CD4-positive, alpha-beta T cell treated with Interleukin-2 at 100 ng/mL for 4 hours (primary cell): ENCODE data around the gene HBM.

Experiments
- DNase-seq: peaks from one replicate; pipeline ENCODE4 v3.0.0-alpha.2; 2020; ENCODE audit warnings: low spot score

The HBM gene, protein sequence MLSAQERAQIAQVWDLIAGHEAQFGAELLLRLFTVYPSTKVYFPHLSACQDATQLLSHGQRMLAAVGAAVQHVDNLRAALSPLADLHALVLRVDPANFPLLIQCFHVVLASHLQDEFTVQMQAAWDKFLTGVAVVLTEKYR

DNA sequence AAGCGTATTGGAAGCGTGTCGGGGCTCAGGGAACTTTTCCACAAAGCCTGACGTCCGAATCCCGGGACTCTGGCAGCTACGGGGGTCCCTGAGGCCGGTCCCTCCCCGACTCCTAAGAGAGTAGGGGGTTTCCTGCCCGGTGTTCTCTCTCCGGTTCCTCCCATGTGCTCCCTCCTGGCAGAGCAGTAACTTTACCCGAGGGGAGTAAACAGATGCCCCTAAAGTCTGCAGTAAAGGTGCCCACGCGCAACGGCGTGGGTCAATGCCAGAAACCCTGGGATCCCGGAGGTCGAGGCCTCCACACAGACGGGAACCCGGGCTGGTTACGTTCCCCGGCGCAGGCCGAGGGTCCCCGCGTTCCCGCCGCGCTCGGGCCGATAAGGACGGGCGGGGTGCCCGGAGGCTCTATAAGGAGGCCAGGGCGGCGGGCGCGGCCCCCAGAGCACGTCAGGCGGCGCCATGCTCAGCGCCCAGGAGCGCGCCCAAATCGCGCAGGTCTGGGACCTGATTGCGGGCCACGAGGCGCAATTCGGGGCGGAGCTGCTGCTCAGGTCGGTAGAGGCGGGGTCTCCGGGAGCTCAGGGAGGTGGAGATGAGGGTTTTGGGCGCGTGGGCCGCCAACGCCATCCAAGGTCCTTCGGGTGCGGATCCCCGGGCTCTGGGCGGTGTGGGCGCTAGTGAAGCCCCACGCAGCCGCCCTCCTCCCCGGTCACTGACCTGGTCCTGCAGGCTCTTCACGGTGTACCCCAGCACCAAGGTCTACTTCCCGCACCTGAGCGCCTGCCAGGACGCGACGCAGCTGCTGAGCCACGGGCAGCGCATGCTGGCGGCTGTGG, at the start of gene HBM:
Gene HBM (plus strand): TSS at position 440 of the 836 bp plus-strand sequence. CDS start 20 bp downstream, at position 460.
- DNase-seq: no peak

DNA sequence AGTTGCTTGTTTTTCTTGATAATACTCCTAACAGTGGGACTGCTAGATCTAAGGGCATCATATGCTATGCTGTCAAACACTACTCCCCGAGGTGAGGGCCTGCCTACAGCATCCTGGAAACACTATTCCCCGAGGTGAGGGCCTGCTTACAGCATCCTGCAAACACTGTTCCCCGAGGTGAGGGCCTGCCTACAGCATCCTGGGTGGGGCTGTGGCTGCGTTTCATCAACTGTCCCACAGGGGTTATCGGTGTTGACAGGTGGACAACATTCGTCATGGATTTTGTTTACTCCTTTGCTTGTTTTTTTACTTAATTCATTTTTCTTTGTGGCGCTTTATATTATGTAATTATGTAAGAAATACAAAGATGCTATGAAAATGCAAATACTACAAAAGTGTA, 49.8 kb upstream of the HBM start:
- DNase-seq: no peak

DNA sequence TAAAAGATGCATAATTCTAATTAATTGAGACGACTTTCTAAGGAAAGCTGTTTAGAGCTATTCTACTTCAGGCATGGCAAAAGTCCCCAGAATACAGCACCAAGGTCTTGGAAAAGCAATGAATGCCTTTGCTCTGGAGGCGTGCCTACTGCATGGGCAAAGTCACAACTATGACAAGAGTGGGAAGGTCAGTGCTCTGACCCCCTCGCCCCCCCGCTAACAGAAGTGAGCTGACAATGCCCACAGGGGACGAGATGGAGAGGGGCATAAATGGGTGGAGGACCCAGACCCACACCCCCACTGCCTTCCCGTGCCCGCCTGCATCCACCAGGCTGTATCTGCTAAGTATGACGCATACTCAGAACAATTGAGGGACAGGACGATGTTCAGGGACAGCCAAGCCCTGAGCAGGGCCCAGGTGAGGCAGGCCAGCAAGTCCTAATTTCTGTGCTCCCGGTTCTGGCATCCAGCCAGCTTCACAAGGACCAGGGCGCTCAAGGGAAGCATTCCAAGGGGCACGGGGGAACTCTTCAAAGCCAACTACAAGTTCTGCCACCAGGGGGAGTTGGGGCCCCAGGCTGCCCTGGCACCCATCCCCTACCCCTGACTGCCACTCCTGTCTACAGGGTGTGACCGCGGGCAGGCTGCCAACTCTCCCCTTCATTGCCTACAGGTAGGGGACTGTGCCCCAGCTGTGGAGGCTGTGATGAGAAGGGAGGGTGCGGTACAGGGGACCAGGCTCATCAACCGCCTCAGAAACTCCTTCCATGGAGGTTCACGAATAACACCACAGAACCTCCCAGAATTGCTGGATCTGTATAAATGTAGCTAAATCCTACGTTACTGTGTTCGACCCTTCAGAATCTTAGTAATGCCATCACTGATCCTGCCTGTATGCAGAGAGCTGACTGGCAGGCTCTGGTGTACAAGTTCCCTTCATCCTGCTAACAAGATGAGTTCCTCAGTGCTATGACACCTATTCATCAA, 48.1 kb upstream of the HBM start:
- DNase-seq: peak; percentile 68

DNA sequence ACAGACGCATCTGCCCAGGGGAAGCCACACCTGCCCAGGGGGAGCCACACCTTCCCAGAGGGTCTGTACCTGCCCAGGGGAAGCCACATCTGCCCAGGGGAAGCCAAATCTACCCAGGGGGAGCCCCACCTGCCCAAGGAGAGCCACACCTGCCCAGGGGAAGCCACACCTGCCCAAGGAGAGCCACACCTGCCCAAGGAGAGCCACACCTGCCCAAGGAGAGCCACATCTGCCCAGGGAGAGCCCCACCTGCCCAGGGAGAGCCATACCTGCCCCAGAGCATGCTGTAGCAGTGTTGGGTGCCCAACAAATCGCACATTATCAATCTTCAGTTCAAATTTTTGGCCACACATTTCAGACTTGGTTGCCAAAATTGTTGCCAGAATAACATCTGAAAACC, 46.9 kb upstream of the HBM start:
- no peak for DNase-seq

DNA sequence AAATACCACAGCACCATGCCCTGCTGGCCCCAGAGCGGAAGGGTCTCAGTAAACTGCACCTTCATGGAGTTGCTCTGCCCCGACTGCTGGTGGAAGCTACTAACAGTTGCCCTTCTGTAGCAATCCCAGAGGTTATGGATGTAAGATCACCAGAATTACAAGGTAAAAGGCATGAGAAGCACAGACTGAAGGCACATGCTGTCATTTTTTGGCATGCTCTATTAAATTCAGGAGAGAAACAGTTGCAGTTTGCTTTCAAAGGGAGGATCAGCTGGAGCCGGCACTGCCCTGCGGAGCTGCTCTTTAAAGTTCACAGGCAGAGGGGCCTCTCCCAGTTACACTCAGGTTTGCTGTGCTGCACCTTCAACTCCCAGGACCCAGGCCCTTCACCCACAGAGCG, 46.5 kb upstream of the HBM start:
- DNase-seq: no peak

DNA sequence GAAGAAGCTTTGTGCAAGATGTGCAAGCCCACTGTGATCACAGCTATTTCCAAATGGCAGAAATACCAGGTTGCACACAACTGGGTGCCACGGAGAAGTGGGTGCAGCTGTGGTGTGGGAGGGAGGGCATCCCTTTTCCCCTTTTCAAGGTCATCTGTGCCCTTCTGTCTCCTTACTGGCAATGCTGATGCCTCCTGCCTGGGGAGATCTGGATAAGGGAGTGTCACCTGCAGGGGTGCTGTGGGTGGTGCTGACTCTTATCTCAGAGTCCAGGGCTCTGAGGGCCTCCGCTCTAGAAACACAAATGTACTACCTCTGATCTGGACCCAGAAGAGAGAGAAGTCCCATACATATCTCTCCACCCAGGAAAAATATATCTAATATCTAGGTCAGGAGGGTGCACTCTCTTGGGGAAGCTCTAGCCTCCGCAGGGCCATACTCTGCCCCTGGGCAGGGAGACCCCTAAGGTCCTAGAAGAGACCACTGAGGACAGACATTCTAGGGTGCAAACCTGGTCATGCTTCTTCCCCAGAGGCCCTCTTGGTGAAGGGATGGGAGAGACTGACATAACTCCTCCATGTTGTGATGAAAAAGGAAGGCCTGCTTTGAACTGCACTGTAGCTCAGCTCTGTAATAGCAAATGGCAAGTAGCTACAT, 45.8 kb upstream of the HBM start:
- DNase-seq: no peak

DNA sequence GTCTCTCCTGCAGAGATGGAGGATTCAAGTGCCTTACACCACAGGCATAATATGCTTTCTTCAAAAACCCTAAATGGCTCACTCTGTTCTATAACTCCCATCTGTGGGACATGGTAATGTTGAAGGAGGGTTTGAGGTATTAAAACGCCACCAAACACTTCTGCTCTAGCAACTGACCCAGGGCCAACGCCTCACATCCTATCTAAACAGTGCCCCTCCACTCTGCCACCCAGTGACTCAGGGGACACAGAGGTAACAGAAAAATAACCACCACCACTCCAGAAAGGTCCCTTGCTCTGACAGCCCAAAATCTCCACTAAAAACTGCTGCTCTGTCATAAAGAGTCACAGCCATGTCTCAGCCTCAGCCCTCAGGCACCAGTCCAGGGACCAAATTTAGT, 45.0 kb upstream of the HBM start:
- DNase-seq: no peak

DNA sequence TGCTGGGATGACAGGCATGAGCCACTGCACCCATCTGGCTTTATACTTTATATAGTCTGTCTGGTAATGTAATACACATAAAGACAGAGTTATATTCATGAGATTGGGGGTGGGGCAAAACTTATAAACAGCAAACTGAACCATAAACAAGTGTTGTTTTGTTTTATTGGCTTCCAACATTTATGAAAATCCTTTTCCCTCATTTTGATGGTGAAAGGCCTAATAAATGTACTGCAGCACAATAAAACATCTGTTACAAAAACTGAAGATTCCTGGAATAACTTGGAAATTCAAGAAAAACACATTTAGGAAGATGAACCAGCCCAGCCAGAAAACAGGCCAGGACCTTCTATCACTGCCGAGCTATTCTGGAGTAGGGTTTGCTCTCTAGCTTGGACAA, 43.4 kb upstream of the HBM start:
- DNase-seq: no peak

DNA sequence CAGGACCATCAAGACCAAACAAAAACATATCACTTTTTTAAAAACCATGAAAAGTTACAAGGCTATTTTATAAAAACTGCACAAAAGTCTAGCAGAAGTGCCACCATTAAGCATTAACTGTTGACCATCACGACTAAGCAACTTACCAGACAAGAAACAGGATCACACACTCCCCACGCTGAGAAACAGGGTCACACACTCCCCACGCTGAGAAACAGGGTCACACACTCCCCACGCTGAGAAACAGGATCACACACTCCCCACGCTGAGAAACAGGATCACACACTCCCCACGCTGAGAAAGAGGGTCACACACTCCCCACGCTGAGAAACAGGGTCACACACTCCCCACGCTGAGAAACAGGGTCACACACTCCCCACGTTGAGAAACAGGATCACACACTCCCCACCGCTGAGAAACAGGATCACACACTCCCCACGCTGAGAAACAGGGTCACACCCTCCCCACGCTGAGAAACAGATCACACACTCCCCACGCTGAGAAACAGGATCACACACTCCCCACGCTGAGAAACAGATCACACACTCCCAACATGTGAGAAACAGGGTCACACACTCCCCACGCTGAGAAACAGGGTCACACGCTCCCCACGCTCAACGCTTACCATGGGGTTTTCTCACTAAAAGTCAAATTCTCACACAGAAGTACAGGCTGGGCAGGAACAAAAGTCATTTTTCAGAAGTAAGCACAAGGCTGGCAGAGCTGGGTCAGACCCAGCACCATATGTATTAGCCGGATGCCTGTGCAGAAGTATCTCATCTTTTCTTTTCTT, 42.0 kb upstream of the HBM start:
- peak; percentile 6 for DNase-seq

DNA sequence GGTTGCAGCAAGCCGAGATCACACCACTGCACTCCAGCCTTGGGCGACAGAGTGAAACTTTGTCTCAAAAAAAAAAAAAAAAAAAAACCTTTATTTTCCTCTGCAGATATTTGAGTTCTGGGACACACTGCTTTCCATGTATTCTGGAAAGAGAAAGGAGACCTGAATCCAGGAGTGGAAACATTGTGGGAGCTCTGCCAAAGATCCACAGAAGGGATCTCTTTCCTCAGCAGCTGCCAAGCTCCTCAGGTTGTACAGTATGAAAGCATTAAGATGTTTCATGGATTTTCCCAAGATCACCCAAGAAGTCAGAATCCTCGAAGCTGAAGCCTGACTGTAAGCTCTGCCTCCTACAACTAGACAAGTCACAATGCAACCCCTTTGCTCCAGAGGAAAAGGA, 40.8 kb upstream of the HBM start:
- DNase-seq: no peak

DNA sequence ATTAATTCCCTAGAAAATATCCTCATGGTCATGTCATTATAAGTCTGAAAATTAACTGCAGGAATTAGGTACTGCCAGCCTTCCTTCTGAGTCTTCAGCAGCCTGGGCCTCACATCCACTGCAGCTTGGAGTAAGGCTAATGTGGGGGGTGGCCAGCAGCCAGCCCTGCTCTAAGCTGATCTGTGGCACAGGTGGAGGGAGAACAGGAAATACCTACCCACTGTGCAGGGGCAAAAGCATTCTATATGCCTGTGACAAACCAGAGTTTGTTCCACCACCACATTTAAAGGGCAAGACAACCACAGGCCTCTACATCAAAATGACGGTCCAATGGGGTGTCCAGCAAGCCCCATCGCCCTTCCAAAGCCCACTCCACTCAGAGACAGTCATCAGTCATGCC, 36.7 kb upstream of the HBM start:
- DNase-seq: no peak

DNA sequence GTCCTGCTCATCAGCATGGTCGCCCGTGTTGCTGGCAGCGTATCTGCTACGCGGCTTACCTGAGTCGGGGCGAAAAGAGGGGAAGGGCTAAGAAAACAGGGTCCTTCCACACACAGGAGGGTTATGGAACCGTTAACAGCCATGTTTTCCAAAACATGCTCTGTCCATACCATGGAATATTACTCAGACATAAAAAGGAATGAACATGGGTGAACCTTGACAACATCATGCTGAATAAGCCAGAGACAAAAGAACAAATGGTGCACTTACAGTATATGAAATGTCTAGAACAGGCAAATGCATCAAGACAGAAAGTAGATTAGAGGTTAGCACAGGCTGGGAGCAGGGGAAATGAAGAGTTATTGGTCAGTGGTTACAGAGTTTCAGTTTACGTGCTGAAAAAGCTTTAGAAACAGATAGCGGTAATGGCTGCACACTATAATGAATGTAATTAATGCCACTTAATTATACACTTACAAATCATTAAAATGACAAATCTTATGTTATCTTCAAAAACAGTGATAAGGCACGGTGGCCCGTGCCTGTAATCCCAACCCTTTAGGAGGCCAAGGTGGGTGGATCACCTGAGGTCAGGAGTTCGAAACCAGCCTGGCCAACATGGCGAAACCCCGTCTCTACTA, 35.1 kb upstream of the HBM start:
- no peak for DNase-seq

DNA sequence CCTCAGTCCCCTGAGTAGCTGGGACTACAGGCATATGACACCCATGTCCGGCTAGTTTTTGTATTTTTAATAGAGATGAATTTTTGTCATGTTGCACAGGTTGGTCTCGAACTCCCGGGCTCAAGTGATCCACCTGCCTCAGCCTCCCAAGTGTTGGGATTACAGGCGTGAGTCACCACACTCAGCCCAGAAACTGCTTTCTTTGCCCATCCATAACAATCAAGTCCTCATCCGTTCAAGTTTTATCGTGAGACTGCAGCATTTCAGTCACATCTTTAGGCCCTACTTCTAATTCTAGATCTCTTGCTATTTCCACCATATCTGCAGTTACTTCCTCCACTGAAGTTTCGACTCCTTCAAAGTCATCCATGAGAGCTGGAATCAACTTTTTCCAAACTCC, 33.7 kb upstream of the HBM start:
- DNase-seq: no peak

DNA sequence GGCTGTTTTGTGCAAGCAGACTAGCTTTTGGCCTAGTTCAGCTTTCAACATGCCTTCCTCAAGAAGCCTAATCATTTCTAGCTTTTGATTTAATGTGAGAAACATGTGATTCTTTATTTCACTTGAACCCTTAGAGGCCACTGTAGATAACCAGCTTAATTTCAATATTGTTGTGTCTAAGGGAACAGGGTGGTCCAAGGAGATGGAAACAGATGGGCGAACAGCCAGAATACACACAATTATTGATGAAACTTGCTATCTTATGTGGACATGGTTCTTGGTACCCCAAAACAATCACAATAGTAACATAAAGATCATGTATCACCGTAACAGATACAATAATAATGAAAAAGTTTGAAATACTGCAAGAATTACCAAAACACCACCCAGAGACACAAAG, 32.1 kb upstream of the HBM start:
- no peak for DNase-seq

DNA sequence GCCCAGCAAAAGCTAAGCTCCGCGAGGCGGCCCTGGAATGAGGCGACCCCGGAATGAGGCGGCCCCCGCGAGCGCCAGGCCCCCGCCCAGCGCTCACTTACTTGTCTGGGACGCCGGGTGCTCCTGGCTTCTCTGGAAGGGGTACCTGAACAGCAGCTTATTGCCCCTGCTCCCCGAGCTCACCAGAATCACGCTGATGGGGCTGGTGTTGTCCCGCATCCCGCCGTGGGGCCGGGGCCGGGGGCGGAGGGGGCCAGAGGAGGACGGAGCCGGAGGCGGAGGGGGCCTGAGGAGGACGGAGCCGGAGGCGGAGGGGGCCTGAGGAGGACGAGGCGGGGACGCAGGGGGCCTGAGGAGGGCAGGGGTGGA, 27.7 kb upstream of the HBM start:
- no peak for DNase-seq

DNA sequence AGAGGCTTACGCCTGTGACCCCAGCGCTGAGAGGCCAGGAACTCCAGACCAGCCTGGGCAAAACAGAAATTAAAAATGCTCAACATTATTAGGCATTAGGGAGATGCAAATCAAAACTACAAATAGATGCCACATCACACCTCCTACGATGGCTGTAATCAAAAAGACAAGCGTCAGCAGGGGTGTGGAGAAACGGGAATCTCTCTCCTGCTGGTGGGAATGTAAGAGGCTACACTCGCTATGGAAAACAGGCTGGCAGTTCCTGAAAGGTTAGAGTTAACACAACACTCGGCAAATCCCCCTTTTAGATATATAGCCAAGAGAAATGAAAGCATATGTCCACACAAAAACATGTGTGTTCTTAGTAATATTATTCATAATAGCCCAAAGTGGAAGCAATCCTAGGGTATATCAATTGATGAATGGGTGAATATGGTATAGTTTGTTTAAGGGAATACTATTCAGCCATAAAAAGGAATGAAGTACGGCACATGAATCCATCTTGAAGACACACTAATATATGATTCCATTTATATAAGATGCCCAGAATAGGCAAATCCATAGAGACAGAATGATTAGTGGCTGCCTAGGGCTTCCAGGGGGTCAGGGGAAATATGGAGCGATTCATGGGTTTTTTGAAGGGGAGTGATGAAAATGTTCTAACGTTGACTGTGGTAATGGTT, 25.5 kb upstream of the HBM start:
- no peak for DNase-seq

DNA sequence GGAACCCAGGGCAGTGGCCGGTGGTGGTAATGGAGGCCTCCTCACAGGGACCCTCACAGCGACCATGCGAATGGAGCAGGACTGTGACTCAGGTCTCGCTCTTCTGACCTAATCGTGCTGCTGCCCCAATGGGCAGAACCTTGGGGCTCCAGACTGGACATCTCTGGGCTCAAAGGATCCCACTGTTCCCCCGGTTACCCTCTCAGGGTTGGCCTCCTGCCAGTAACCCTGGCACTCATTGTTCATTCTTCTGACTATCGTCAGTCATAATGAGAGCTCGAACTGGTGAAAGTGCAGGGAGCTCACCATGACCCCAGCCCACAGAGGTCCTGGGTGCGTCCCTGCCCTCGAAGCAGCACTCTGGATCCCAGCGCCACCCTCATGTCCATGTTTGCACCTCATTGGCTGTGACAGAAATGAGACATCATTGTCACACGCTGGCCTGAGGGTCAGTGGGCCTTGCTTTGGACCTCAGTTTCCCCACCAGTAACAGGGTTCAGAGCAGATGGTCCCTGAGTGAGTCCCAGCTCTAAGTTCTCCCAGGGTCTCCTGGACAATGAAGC, 23.3 kb upstream of the HBM start:
- DNase-seq: no peak

DNA sequence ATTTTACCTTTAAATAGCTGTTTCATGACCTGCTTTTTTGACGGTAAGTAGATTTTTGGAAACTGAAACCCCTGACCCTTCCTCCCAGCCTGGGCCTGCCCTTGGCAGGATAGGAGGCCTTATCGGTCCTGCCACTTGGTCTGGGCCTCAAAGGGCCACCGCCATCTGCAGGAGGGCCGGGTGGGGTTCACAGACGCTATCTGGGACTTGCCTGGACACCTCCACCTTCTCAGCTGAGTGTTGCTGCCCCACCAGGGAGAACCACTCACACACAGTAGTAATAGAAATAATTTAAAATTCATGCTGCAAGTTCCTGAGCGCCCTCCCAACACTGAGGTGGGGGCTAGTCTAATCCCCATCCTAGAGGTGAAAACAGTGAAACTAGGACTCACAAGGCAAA, 22.7 kb upstream of the HBM start:
- no peak for DNase-seq

DNA sequence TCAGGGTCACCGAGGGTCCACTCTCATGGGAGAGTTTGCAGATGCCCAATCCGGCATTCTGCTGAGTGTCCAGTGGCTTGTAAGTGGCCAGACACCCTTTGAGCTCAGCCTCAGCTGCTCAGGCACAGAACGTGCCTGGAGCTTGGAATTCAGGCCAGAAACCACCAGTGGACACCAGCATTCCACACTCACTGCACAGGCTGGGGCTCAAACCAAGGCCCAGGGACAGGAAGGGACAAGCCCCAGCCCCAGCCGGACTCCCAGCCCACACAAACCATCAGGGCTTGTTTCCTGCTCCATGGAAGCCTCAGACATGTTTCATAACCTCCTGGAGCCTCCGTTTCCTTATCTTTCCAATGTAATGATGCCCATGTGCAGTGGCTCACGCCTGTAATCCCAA, 22.3 kb upstream of the HBM start:
- DNase-seq: no peak

DNA sequence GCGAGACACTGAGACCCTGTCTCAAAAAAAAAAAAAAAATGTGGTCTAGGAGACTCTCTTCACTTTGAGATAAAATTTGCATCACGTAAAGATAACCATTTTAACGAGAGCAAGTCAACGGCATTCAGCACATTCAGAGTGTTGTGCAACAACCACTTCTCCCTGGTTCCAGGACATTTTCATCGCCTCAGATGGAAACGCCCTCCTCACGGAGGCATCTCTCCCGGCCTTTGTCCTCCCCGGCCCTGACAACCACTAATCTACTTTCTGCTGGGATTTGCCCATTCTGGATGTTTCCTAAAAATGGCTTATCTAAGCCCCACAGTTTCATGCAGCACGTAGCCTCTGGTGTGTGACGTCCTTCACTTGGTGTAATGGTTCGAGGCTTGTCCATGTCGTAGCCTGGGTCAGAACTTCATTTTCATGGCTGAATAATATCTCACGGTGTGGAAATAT, 21.0 kb upstream of the HBM start:
- DNase-seq: no peak
